Nephron (organoid): ENCODE measurements around the gene SSH2.
"Not testable (repeated sequence)": the region's sequence is repeated elsewhere in the genome, so short reads cannot be mapped to it uniquely, and the experiment has no call there.

Experiments used
- H3K27ac Mint-ChIP-seq, 3 experiments: 2 replicates each; pipeline ENCODE4 v1.8.0; 2020; ENCODE audit warnings: mixed read lengths in 3 of 3, mild to moderate bottlenecking in 2 of 3, moderate library complexity in 1 of 3
- H3K27me3 Mint-ChIP-seq: 2 replicates; pipeline ENCODE4 v1.8.0; 2021; ENCODE audit warnings: low read depth, mild to moderate bottlenecking, moderate library complexity, mixed read lengths
- H3K36me3 Mint-ChIP-seq: 2 replicates; pipeline ENCODE4 v1.8.0; 2020; ENCODE audit warnings: low read depth, mixed read lengths
- H3K4me1 Mint-ChIP-seq: 2 replicates; pipeline ENCODE4 v1.8.0; 2020; ENCODE audit warnings: mixed read lengths
- H3K4me3 Mint-ChIP-seq, 3 experiments: 2 replicates each; pipeline ENCODE4 v1.8.0; 2020; ENCODE audit warnings: mild to moderate bottlenecking in 3 of 3, mixed read lengths in 3 of 3, moderate library complexity in 2 of 3
- H3K9me3 Mint-ChIP-seq: 2 replicates; pipeline ENCODE4 v1.8.0; 2020; ENCODE audit warnings: mixed read lengths
- TF ChIP-seq, protein P1 (sequence below), 3 experiments: fragments of 200-600 bp; sonication (generic); IDR thresholded peaks; one replicate each; pipeline ENCODE4 v1.5.0; 2021; ENCODE audit warnings: antibody characterized with exemption in 3 of 3; ENCODE audit not compliant: unreplicated experiment in 3 of 3

The SSH2 gene

GRCh38 chr17:29655323-29655722 is 274.7 kb downstream of the SSH2 start:
- H3K27ac Mint-ChIP-seq: no peak overlapping the region
- H3K4me1 Mint-ChIP-seq: no peaks in the 10 kb centered on the region
- H3K4me3 Mint-ChIP-seq: no peak overlapping the region
- TF ChIP-seq, protein P1, sequence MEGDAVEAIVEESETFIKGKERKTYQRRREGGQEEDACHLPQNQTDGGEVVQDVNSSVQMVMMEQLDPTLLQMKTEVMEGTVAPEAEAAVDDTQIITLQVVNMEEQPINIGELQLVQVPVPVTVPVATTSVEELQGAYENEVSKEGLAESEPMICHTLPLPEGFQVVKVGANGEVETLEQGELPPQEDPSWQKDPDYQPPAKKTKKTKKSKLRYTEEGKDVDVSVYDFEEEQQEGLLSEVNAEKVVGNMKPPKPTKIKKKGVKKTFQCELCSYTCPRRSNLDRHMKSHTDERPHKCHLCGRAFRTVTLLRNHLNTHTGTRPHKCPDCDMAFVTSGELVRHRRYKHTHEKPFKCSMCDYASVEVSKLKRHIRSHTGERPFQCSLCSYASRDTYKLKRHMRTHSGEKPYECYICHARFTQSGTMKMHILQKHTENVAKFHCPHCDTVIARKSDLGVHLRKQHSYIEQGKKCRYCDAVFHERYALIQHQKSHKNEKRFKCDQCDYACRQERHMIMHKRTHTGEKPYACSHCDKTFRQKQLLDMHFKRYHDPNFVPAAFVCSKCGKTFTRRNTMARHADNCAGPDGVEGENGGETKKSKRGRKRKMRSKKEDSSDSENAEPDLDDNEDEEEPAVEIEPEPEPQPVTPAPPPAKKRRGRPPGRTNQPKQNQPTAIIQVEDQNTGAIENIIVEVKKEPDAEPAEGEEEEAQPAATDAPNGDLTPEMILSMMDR (IDR thresholded peaks at IDR 0.05; ENCODE audit: unreplicated experiment in 3 of 3): no peak
- no peaks in the 10 kb centered on the region for H3K27me3 Mint-ChIP-seq
- H3K9me3 Mint-ChIP-seq: no peaks in the 10 kb centered on the region
- peaks cover 22% of the 10 kb centered on the region for H3K36me3 Mint-ChIP-seq

DNA sequence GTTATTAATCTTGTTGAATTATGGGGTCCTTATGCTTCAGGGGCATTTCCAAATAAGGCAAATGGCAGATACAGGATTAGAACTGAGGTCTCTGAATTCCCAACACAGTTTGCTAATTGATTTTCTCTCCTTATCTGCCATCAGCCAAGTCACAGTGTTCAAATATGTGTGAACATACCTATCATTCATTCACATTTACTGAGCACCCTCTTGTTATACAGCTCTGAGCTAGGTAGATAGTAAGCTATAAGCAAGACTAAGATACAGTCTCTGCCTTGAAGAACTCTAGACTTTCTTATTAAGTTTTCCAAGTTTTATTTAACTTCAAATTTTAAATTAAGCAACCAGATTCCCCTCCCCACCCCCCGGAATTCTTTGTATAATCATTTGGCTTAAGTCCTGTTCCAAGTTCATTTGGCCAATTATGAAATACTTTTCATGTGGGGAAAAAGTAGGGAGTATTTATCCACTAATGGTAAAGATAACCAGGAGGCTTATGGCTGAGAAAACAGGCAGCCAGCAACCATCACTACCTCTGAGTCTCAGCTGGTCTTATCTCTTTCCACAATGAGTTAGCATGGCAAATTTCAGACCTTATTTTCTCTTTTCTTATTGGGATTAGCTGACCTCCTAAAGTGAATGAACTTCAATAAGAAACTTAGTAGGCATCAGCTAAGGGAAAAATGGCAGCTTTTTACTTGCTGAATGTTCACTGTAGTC is 275.9 kb downstream of the SSH2 start:
- H3K27me3 Mint-ChIP-seq: no peaks in the 10 kb centered on the region
- peaks cover 30% of the 10 kb centered on the region for H3K36me3 Mint-ChIP-seq
- no peak overlapping the region for H3K27ac Mint-ChIP-seq
- H3K4me1 Mint-ChIP-seq: no peaks in the 10 kb centered on the region
- H3K4me3 Mint-ChIP-seq: no peak overlapping the region
- TF ChIP-seq, protein P1 (IDR thresholded peaks at IDR 0.05; ENCODE audit: unreplicated experiment in 3 of 3): no peak
- no peaks in the 10 kb centered on the region for H3K9me3 Mint-ChIP-seq

DNA sequence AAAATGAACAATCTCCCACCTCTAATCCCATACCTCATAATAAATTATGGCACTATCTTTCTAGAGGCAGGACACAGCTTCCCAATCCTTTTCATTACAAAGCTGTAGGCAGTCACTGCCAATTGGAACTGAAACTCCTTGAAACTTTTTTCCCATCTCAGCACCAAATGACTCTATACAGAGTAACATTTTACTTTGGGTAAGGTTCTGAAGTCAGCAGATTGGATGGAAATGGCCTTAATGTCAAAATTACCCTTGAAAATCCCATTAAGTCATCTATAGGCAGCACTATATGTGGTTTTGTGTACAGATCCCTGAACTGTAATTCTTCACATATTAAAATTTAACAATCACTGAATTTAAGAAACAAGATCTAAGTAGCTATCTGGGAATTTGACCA is 277.1 kb downstream of the SSH2 start:
- H3K4me1 Mint-ChIP-seq: no peaks in the 10 kb centered on the region
- no peak overlapping the region for H3K4me3 Mint-ChIP-seq
- no peaks in the 10 kb centered on the region for H3K9me3 Mint-ChIP-seq
- H3K36me3 Mint-ChIP-seq: peaks cover 33% of the 10 kb centered on the region
- TF ChIP-seq, protein P1 (IDR thresholded peaks at IDR 0.05; ENCODE audit: unreplicated experiment in 3 of 3): no peak
- H3K27ac Mint-ChIP-seq: no peak overlapping the region
- H3K27me3 Mint-ChIP-seq: no peaks in the 10 kb centered on the region

- H3K9me3 Mint-ChIP-seq, H3K4me1 Mint-ChIP-seq, H3K27ac Mint-ChIP-seq, H3K27me3 Mint-ChIP-seq, H3K4me3 Mint-ChIP-seq: not testable (repeated sequence)
- peaks cover 35% of the 10 kb centered on the region for H3K36me3 Mint-ChIP-seq
Observed at GRCh38 chr17:29651913-29652312, 278.1 kb downstream of the SSH2 start.

- TF ChIP-seq, protein P1 (IDR thresholded peaks at IDR 0.05; ENCODE audit: unreplicated experiment in 3 of 3): no peak
- no peak overlapping the region for H3K27ac Mint-ChIP-seq
- peaks cover 29% of the 10 kb centered on the region for H3K36me3 Mint-ChIP-seq
- peaks cover 7% of the 10 kb centered on the region for H3K4me1 Mint-ChIP-seq
- H3K27me3 Mint-ChIP-seq: no peaks in the 10 kb centered on the region
- no peaks in the 10 kb centered on the region for H3K9me3 Mint-ChIP-seq
- no peak overlapping the region for H3K4me3 Mint-ChIP-seq
Observed at GRCh38 chr17:29650396-29650795, 279.6 kb downstream of the SSH2 start.

DNA sequence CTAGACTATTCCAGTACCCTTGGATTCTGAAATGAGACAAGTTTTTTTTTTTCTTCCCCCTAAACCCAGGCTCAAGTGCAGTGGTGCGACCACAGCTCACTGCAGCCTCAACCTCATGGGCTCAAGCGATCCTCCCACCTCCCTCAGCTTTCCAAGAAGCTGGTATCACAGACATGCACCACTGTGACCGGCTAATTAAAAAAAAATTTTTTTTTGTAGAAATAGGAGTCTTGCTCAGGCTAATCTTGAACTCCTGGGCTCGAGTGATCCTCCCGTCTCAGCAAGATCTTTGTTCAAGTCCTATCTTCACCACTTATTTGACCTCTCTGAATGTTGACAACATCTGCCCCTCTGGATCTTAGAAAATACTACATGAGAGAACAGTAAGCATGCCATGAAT is 280.7 kb downstream of the SSH2 start:
- Mint-ChIP-seq H3K9me3 (no peaks in the 10 kb centered on the region), H3K27me3 (no peaks in the 10 kb centered on the region), H3K4me1 (peaks cover 14% of the 10 kb centered on the region), H3K4me3 (no peak overlapping the region), H3K27ac (no peak overlapping the region), H3K36me3 (peaks cover 34% of the 10 kb centered on the region)
- TF ChIP-seq, protein P1 (IDR thresholded peaks at IDR 0.05; ENCODE audit: unreplicated experiment in 3 of 3): no peak
